Breast epithelium (tissue), 3 donors: Measurements from ENCODE around the gene HSD17B8.

Experiments
- CTCF ChIP-seq, 3 donors: fragments of 450-650 bp; IDR thresholded peaks; one replicate each; pipeline ENCODE4 v1.5.1; 2016 to 2017; ENCODE audit warnings: antibody characterized with exemption in 3 of 3, mild to moderate bottlenecking in 3 of 3, moderate library complexity in 3 of 3
- POLR2A ChIP-seq: fragments of 450-650 bp; IDR thresholded peaks from one replicate; pipeline ENCODE4 v1.6.1; 2016; ENCODE audit warnings: antibody characterized with exemption, mild to moderate bottlenecking, moderate library complexity
- POLR2AphosphoS5 ChIP-seq, 3 donors: sonication (generic); formaldehyde crosslinking; IDR thresholded peaks; one replicate each; pipeline ENCODE4 v1.6.1; 2017; ENCODE audit warnings: antibody characterized with exemption in 3 of 3

GRCh38 chr6:33160728-33161344, 43.6 kb upstream of the HSD17B8 start:
- TF ChIP-seq CTCF (IDR thresholded peaks at IDR 0.05): no peak
- no peak for TF ChIP-seq POLR2AphosphoS5 (IDR thresholded peaks at IDR 0.05)
- TF ChIP-seq POLR2A: no peak
